ENCODE results near the gene ASGR1. TPM values are rescaled to one million over a fixed set of nuclear protein-coding genes. Genes with fewer than 3 reads are reported as not detected.
"Not testable (repeated sequence)": the region's sequence is repeated elsewhere in the genome, so short reads cannot be mapped to it uniquely, and the experiment has no call there.

The ASGR1 gene
- total and polyA plus RNA-seq, 7 donors, result 0.08 to 0.39 (median 0.23) TPM; not detected in 2

DNA sequence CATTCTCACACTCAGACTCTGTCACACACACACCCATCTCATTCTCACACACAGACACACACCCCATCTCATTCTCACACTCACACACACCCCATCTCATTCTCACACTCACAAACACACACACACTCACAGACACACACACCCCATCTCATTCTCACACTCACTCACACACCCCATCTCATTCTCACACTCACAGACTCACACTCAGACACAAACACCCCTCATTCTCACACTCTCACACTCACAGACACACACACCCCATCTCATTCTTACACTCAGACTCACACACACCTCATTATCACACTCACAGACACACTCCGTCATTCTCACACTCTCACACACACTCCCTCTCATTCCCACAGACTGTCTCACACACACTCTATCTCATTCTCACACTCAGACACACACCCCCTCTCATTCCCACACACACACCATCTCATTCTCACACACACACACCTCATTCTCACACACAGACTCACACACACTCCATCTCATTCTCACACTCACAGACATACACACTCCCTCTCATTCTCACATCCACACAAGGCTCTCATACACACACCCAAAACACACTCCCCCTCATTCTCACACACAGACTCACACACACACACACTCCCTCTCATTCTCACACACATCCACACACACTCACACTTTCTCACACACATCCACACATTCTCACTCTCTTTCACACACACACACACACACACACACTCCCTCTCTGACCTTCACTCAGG is 2.9 kb downstream of the ASGR1 start:
- no peak overlapping the region for H3K27ac ChIP-seq
- H3K9me3 ChIP-seq, result peaks cover under 1% of the 10 kb centered on the region
- H3K4me1 ChIP-seq, result peaks cover 8% of the 10 kb centered on the region
- H3K4me3 ChIP-seq, result no peak overlapping the region
- ATAC-seq, result no peak
- TF ChIP-seq, protein P1, sequence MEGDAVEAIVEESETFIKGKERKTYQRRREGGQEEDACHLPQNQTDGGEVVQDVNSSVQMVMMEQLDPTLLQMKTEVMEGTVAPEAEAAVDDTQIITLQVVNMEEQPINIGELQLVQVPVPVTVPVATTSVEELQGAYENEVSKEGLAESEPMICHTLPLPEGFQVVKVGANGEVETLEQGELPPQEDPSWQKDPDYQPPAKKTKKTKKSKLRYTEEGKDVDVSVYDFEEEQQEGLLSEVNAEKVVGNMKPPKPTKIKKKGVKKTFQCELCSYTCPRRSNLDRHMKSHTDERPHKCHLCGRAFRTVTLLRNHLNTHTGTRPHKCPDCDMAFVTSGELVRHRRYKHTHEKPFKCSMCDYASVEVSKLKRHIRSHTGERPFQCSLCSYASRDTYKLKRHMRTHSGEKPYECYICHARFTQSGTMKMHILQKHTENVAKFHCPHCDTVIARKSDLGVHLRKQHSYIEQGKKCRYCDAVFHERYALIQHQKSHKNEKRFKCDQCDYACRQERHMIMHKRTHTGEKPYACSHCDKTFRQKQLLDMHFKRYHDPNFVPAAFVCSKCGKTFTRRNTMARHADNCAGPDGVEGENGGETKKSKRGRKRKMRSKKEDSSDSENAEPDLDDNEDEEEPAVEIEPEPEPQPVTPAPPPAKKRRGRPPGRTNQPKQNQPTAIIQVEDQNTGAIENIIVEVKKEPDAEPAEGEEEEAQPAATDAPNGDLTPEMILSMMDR (IDR thresholded peaks at IDR 0.05), result no peak
- intact Hi-C loops (cut with DNase I), result loop anchor here in 1 of 2 donors (5.0 kb wide), 1 partner anchor 124 kb away; no protein-coding TSS in a partner anchor
- peaks cover 0 to 62% (median 15%) of the 10 kb centered on the region in 3 donors for H3K27me3 ChIP-seq (ENCODE audit: insufficient read depth in 3 of 3, low read length in 2 of 3)
- 85 to 100% (median 94%) methylated on average over 1 of the region's 1 CpG for WGBS, 3 donors
- H3K36me3 ChIP-seq (ENCODE audit: insufficient read depth in 1 of 2, low read depth in 1 of 2), result no peaks in the 10 kb centered on the region
- no peak for DNase-seq

DNA sequence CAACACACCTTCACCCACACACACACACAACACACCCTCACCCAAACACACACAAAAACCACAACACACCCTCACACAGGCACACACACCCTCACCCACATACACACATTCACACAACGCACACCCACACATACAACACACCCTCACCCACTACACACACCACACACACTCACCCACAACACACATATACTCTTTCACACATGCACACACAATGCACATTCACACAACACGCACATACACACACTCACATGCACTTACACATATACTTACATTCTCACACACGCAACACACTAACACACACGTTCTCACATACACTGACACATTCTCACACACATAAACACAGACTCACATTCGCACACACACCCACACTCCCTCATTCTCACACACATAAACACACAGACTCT is 3.8 kb downstream of the ASGR1 start:
- ATAC-seq, result no peak
- Histone ChIP-seq H3K4me1 (peaks cover 8% of the 10 kb centered on the region), H3K36me3 (ENCODE audit: insufficient read depth in 1 of 2, low read depth in 1 of 2) (no peaks in the 10 kb centered on the region), H3K27me3 (ENCODE audit: insufficient read depth in 3 of 3, low read length in 2 of 3) (peaks cover 0 to 67% (median 15%) of the 10 kb centered on the region in 3 donors), H3K9me3 (peaks cover 7% of the 10 kb centered on the region), H3K4me3 (no peak overlapping the region), H3K27ac (no peak overlapping the region)
- DNase-seq, result no peak
- TF ChIP-seq, protein P1 (IDR thresholded peaks at IDR 0.05), result no peak
- intact Hi-C loops (cut with DNase I), result loop anchor here in 1 of 2 donors (5.0 kb wide), 1 partner anchor 123 kb away; no protein-coding TSS in a partner anchor
- whole genome bisulfite sequencing, 3 donors, result 88 to 94% (median 89%) methylated on average over 5 of the region's 5 CpGs

DNA sequence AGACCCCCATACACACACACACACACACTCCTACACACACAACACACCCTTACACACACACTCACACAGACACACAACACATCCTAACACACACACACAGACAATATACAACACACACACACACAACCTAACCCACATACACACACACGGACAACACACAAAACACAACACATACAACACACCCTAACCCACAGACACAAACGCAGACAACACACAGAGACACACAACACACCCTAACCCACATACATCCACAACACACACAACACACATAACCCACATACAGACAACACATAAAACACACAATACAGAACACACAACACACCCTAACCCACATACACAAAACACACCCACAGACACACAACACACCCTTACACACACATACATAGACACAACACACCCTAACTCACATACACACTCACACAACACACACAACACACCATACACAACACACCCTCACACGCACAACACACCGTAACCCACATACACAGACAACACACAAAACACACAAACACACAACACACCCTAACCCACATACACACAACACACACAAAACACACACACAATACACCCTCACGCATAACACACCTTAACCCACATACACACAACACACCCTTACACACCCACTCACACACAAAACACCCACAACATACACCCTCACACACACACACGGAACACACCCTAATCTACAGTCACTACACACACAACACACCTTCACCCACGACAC is 4.4 kb downstream of the ASGR1 start:
- DNase-seq, result no peak
- WGBS, 3 donors, result 79 to 88% (median 81%) methylated on average over 7 of the region's 7 CpGs
- H3K27ac ChIP-seq, result no peak overlapping the region

DNA sequence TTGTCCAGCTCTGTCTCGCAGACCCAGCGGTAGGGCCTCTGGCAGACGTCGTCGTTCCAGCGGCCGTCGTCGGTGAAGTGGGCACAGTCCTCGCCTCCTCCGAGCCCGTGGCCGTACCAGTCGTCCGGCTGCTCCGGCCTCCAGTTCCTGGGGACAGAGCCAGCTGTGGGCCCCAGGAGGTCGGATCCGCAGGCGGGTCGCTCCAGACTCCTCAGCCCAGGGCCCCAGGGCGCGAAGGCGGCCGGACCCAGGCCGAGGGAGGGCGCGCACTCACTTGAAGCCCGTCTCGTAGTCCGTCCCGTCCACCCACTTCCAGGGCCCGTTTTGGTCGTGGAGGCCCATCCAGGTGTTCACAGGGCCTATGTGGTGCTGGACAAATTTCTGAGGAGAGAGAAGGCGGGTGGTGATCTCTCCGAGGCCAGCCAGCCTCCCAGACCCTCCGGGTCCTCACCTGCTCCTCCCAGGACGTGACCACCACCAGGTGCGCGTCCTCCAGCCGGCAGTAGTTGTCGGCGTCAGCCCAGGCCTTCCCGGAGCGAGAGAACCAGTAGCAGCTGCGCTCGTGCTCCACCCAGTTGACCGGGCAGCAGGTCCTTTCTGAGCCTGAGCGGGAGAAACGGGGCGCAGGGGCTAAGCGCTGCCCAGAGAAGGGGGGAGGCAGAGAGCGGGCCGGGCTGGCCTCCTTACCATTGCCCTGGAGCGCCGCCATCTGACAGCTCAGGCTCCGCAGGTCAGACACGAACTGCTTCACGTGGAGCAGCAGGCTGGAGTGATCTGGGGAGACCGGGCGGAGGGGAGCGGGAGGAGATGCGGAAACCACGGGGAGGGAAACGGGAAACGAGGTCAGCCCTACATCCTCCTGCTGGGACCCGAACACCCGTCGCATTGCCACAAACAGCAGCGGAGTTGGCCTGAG is 5.2 kb downstream of the ASGR1 start:
- DNase-seq, result peak; percentile 58 to 72
- 40 to 44% (median 41%) methylated on average over 64 to 69 of the region's 69 CpGs for WGBS, 3 donors
- peaks cover 8% of the 10 kb centered on the region for H3K4me1 ChIP-seq
- TF ChIP-seq, protein P1 (IDR thresholded peaks at IDR 0.05), result no peak
- no peak overlapping the region for H3K27ac ChIP-seq
- no peaks in the 10 kb centered on the region for H3K36me3 ChIP-seq (ENCODE audit: insufficient read depth in 1 of 2, low read depth in 1 of 2)
- peaks cover 0 to 60% (median 15%) of the 10 kb centered on the region in 3 donors for H3K27me3 ChIP-seq (ENCODE audit: insufficient read depth in 3 of 3, low read length in 2 of 3)
- peaks cover 7% of the 10 kb centered on the region for H3K9me3 ChIP-seq
- peak overlapping the region; percentile 11 for H3K4me3 ChIP-seq
- peak in 2 of 4 donors; percentile 35 to 50 for ATAC-seq
- intact Hi-C loops (cut with DNase I), result no loop called here

More for the DNA sequence above, 4.4 kb downstream of the ASGR1 start:
- no peak for ATAC-seq
- Histone ChIP-seq H3K27me3 (ENCODE audit: insufficient read depth in 3 of 3, low read length in 2 of 3) (peaks cover 0 to 65% (median 15%) of the 10 kb centered on the region in 3 donors), H3K4me3 (no peak overlapping the region), H3K9me3 (peaks cover 7% of the 10 kb centered on the region), H3K4me1 (peaks cover 8% of the 10 kb centered on the region), H3K36me3 (ENCODE audit: insufficient read depth in 1 of 2, low read depth in 1 of 2) (no peaks in the 10 kb centered on the region)
- intact Hi-C loops (cut with DNase I), result loop anchor here in 1 of 2 donors (5.0 kb wide), 1 partner anchor 122 kb away; no protein-coding TSS in a partner anchor
- TF ChIP-seq, protein P1 (IDR thresholded peaks at IDR 0.05), result no peak

DNA sequence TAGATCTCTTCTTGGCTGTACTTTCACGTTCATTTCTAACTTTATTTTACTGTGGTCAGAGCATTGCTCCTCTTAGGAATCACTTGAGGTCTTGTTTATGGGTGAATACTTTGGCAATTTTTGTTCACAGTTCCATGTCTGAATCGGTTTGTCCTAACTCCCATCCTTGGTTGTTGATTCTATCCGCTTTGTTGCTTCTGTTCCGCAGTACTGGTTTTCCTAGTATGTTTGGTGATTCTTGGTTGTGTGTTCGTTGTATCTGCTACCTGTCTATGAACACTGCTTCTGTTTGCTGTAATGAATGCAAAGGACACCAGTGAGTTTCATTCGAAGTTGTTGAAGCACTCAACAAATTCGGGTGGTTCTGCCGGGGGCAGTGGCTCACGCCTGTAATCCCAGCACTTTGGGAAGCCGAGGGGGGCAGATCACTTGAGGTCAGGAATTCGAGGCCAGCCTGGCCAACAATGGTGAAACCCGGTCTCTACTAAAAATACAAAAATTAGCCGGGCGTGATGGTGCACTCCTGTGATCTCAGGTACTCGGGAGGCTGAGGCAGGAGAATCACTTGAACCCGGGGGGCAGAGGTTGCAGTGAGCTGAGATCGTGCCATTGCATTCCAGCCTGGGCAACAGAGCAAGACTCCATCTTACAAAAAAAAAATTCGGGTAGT is 6.5 kb downstream of the ASGR1 start:
- ATAC-seq; H3K36me3 ChIP-seq (ENCODE audit: insufficient read depth in 1 of 2, low read depth in 1 of 2); H3K4me3 ChIP-seq; DNase-seq; intact Hi-C loops (cut with DNase I); H3K9me3 ChIP-seq; H3K27ac ChIP-seq; H3K4me1 ChIP-seq: not testable (repeated sequence)
- H3K27me3 ChIP-seq (ENCODE audit: insufficient read depth in 3 of 3, low read length in 2 of 3), result peaks cover 0 to 53% (median 8%) of the 10 kb centered on the region in 3 donors
- WGBS, 3 donors, result 89 to 90% (median 89%) methylated on average over 18 of the region's 18 CpGs

DNA sequence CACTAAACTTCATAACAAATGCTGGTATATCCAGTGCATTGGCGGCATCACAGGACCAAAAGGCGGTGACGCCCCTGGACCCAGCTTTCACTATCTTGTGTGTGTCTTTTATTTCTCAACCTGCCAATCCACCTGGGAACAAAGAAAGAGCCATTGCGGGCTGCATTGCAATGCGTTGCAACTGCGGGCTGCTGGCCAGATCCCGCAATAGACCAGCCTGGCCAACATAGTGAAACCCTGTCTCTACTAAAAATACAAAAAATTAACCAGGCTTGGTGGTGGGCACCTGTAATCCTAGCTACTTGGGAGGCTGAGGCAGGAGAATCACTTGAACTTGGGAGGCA is 9.6 kb downstream of the ASGR1 start:
- H3K36me3 ChIP-seq (ENCODE audit: insufficient read depth in 1 of 2, low read depth in 1 of 2); H3K27ac ChIP-seq; ATAC-seq; H3K4me3 ChIP-seq; H3K9me3 ChIP-seq; H3K4me1 ChIP-seq; intact Hi-C loops (cut with DNase I); DNase-seq: not testable (repeated sequence)
- H3K27me3 ChIP-seq (ENCODE audit: insufficient read depth in 3 of 3, low read length in 2 of 3), result peaks cover 0 to 33% (median 1%) of the 10 kb centered on the region in 3 donors
- WGBS, 3 donors, result 93 to 98% (median 96%) methylated on average over 7 of the region's 7 CpGs
